Measurements from ENCODE around the gene PROZ.

GRCh38 chr13:113164492-113164891 lies 6.0 kb downstream of the PROZ start:
- TF ChIP-seq, protein P1, sequence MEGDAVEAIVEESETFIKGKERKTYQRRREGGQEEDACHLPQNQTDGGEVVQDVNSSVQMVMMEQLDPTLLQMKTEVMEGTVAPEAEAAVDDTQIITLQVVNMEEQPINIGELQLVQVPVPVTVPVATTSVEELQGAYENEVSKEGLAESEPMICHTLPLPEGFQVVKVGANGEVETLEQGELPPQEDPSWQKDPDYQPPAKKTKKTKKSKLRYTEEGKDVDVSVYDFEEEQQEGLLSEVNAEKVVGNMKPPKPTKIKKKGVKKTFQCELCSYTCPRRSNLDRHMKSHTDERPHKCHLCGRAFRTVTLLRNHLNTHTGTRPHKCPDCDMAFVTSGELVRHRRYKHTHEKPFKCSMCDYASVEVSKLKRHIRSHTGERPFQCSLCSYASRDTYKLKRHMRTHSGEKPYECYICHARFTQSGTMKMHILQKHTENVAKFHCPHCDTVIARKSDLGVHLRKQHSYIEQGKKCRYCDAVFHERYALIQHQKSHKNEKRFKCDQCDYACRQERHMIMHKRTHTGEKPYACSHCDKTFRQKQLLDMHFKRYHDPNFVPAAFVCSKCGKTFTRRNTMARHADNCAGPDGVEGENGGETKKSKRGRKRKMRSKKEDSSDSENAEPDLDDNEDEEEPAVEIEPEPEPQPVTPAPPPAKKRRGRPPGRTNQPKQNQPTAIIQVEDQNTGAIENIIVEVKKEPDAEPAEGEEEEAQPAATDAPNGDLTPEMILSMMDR (IDR thresholded peaks at IDR 0.05 in 8 of 11, conservative IDR thresholded peaks at IDR 0.05 in 3 of 11), result no peak
- no peak for TF ChIP-seq POLR2A (IDR thresholded peaks at IDR 0.05)
